Panc1 (cell line): ENCODE measurements around the gene CLIC4.

ENCODE experiments used
- CTCF ChIP-seq: fragments of 450-650 bp; IDR thresholded peaks from 2 replicates; pipeline ENCODE4 v1.5.1; 2017; ENCODE audit warnings: mild to moderate bottlenecking
- POLR2AphosphoS5 ChIP-seq: IDR thresholded peaks from 2 replicates; pipeline ENCODE4 v1.6.1; 2012; ENCODE audit warnings: mild to moderate bottlenecking, low read depth, low read length, moderate library complexity
- TCF7L2 ChIP-seq: IDR thresholded peaks from 2 replicates; pipeline ENCODE4 v1.6.1; 2011; ENCODE audit warnings: mild to moderate bottlenecking, low read depth, low read length, inconsistent platforms

- TF ChIP-seq CTCF (no peak), POLR2AphosphoS5 (no peak), TCF7L2 (no peak)
Observed at GRCh38 chr1:24764439-24764838, 19.2 kb downstream of the CLIC4 start.
